Measurements from ENCODE around the gene FILIP1L. TPM values are rescaled to one million over a fixed set of nuclear protein-coding genes. Genes with fewer than 3 reads are reported as not detected.

FILIP1L gene
- total RNA-seq, 4 donors from 2014 or later: 31.3 to 64.0 (median 46.5) TPM

- TF ChIP-seq CTCF (IDR thresholded peaks at IDR 0.05): no peak
These were observed 44.8 kb downstream of the FILIP1L start for GRCh38 chr3:100069472-100069871.

GRCh38 chr3:100068826-100069225, 45.5 kb downstream of the FILIP1L start:
- no peak for TF ChIP-seq CTCF (IDR thresholded peaks at IDR 0.05)
- ATAC-seq (ENCODE audit: low FRiP score) (peak; percentile 85), DNase-seq (ENCODE audit: low spot score) (peak; percentile 71)

More at GRCh38 chr3:100069472-100069871, 44.8 kb downstream of the FILIP1L start:
- DNase-seq (ENCODE audit: low spot score): no peak
- ATAC-seq (ENCODE audit: low FRiP score): no peak

- ATAC-seq (ENCODE audit: low FRiP score) (no peak), DNase-seq (ENCODE audit: low spot score) (no peak)
- TF ChIP-seq CTCF (IDR thresholded peaks at IDR 0.05): no peak
These were observed 46.7 kb downstream of the FILIP1L start for GRCh38 chr3:100067589-100067988.

- no peak for TF ChIP-seq CTCF (IDR thresholded peaks at IDR 0.05)
- DNase-seq (ENCODE audit: low spot score): no peak
- no peak for ATAC-seq (ENCODE audit: low FRiP score)
These were observed 50.3 kb downstream of the FILIP1L start for GRCh38 chr3:100063929-100064461.

GRCh38 chr3:100062665-100063064, 51.6 kb downstream of the FILIP1L start:
- no peak for DNase-seq (ENCODE audit: low spot score)
- ATAC-seq (ENCODE audit: low FRiP score): no peak
- TF ChIP-seq CTCF (IDR thresholded peaks at IDR 0.05): no peak

- DNase-seq (ENCODE audit: low spot score): no peak
- no peak for TF ChIP-seq CTCF (IDR thresholded peaks at IDR 0.05)
- no peak for ATAC-seq (ENCODE audit: low FRiP score)
These were observed 53.4 kb downstream of the FILIP1L start for GRCh38 chr3:100060685-100061484.

- no peak for ATAC-seq (ENCODE audit: low FRiP score)
- no peak for TF ChIP-seq CTCF (IDR thresholded peaks at IDR 0.05)
- no peak for DNase-seq (ENCODE audit: low spot score)
These were observed 54.8 kb downstream of the FILIP1L start for GRCh38 chr3:100059472-100059871.

All from omental fat pad (tissue), 4 donors.